ENCODE measurements around the gene FBXO40. TPM values are rescaled to one million over a fixed set of nuclear protein-coding genes. Genes with fewer than 3 reads are reported as not detected.

FBXO40 gene
- total and polyA plus RNA-seq, 2 of the 13 experiments (the other 11 are each of a cell fraction or from before 2014, with no cell fraction given), result not detected

DNA sequence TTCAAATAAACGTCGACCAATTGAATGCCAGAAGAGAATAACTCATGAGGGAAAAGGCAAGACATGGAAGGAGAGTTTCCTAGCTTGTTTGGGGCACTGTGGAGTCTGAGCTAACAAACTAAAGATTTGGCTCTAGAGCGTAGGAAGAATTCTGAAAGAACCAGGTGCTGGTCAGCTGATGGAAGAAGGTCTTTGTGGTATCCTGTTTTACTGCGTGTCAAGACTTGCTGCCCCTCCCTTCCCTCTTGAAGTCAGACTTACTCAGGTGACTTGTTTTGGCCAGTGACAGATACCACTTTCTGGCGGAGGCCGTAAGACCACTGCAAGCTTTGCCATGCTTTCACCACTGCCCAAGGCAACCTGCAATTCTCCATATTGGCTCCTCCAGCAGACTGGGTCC lies 68.2 kb downstream of the FBXO40 start:
- ChIA-PET POLR2A (no interaction called here), CTCF (ENCODE audit: low intra/inter-chr PET ratio, low total read pairs) (no interaction called here)
- Histone ChIP-seq H3K36me3 (replicated peaks in 1 of 2; ENCODE audit: control insufficient read depth in 1 of 2, insufficient read depth in 2 of 2, low read length in 2 of 2) (peaks cover 15 to 24% of the 10 kb centered on the region in 2 experiments; a peak in 4 of 5 replicates), H3K9me3 (ENCODE audit: low read length) (no peaks in the 10 kb centered on the region), H4K20me1 (ENCODE audit: insufficient read depth, low read length) (no peaks in the 10 kb centered on the region), H3K27ac (ENCODE audit: extremely low read length, insufficient read depth, low read length) (no peak overlapping the region), H3K27me3 (ENCODE audit: control insufficient read depth in 1 of 2, insufficient read depth in 2 of 2, low read length in 2 of 2) (no peaks in the 10 kb centered on the region), H3K4me1 (ENCODE audit: insufficient read depth, low read length) (peaks cover 10% of the 10 kb centered on the region; the same call in 1 of the 2 replicates), H3K4me2 (ENCODE audit: low read depth, low read length) (no peak overlapping the region), H3K4me3 (replicated peaks in 1 of 3; ENCODE audit: insufficient read depth in 1 of 3, low read depth in 2 of 3, low read length in 3 of 3) (no peak overlapping the region), H3K9ac (ENCODE audit: insufficient read depth, low read depth, low read length) (no peak overlapping the region), H3K79me2 (ENCODE audit: insufficient read depth, low read length) (no peaks in the 10 kb centered on the region), H2AFZ (ENCODE audit: low read length) (no peak overlapping the region)
- in situ Hi-C loops (cut with HindIII; ENCODE audit: extremely low pct_ligation_motif_present, low pct_unique_long_range_greater_than_20kb) (no loop called here), intact Hi-C loops (cut with micrococcal nuclease; ENCODE audit: unreplicated experiment) (no loop called here)
- no peak for FAIRE-seq
- 99% methylated on average over 6 of the region's 6 CpGs for WGBS (ENCODE audit: low lambda C conversion rate)
- DNase-seq (ENCODE audit: low spot score), result no peak
- no peak for ATAC-seq
- BruUV-seq (replicated peaks), result no TSS peak
- peak; percentile 63 for TF ChIP-seq RBM22 (optimal IDR thresholded peaks at IDR 0.05; ENCODE audit: low read length)
- TF ChIP-seq ZNF296 (CRISPR knock-in tag; conservative IDR thresholded peaks at IDR 0.05), result no peak

DNA sequence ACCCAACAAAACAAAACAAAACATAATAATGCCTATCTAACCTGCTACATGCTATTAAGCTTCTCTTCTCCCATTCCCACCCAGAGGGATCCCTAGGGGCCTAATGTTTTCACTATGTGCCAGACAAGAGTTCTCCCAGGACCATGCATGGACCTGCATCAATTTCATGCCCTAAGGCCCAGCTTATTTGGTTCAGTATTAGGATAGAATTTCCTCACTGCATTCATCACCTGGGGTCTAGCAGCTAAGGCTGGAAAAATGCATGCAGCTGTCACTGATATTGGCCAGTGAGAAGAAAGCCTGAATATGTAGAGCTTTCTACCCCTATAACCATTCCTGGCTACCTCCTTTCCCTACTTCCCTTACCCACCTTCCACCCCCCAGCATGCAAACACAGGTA lies 69.6 kb downstream of the FBXO40 start:
- peaks cover 17 to 37% of the 10 kb centered on the region in 2 experiments for H3K36me3 ChIP-seq (replicated peaks in 1 of 2; ENCODE audit: control insufficient read depth in 1 of 2, insufficient read depth in 2 of 2, low read length in 2 of 2)
- peak; percentile 67 for TF ChIP-seq RBM22 (optimal IDR thresholded peaks at IDR 0.05; ENCODE audit: low read length)
- TF ChIP-seq NFRKB (IDR thresholded peaks at IDR 0.05), result no peak
- H3K4me1 ChIP-seq (ENCODE audit: insufficient read depth, low read length), result peaks cover 10% of the 10 kb centered on the region; the same call in 1 of the 2 replicates
- DNase-seq (ENCODE audit: low spot score), result no peak
- no peaks in the 10 kb centered on the region for H3K79me2 ChIP-seq (ENCODE audit: insufficient read depth, low read length)
- CTCF ChIA-PET (ENCODE audit: low intra/inter-chr PET ratio, low total read pairs), result no interaction called here
- H3K27me3 ChIP-seq (ENCODE audit: control insufficient read depth in 1 of 2, insufficient read depth in 2 of 2, low read length in 2 of 2), result no peaks in the 10 kb centered on the region
- H3K9ac ChIP-seq (ENCODE audit: insufficient read depth, low read depth, low read length), result no peak overlapping the region
- no peak overlapping the region for H3K4me3 ChIP-seq (replicated peaks in 1 of 3; ENCODE audit: insufficient read depth in 1 of 3, low read depth in 2 of 3, low read length in 3 of 3)
- FAIRE-seq, result no peak
- no peak overlapping the region for H3K4me2 ChIP-seq (ENCODE audit: low read depth, low read length)
- H3K27ac ChIP-seq (ENCODE audit: extremely low read length, insufficient read depth, low read length), result no peak overlapping the region
- POLR2A ChIA-PET, result no interaction called here
- no peaks in the 10 kb centered on the region for H3K9me3 ChIP-seq (ENCODE audit: low read length)
- no peak overlapping the region for H2AFZ ChIP-seq (ENCODE audit: low read length)
- in situ Hi-C loops (cut with HindIII; ENCODE audit: extremely low pct_ligation_motif_present, low pct_unique_long_range_greater_than_20kb), result no loop called here
- no peaks in the 10 kb centered on the region for H4K20me1 ChIP-seq (ENCODE audit: insufficient read depth, low read length)
- intact Hi-C loops (cut with micrococcal nuclease; ENCODE audit: unreplicated experiment), result no loop called here
- BruUV-seq (replicated peaks), result no TSS peak
- no peak for ATAC-seq

All from HepG2 (cell line).